ENCODE data around the gene INTS15.
"Not testable (repeated sequence)": the region's sequence is repeated elsewhere in the genome, so short reads cannot be mapped to it uniquely, and the experiment has no call there.

Gene INTS15

GRCh38 chr7:6619961-6620360 lies 30.1 kb downstream of the INTS15 start:
- DNase-seq, result no peak

GRCh38 chr7:6621195-6622133 lies 31.6 kb downstream of the INTS15 start:
- no peak for DNase-seq

- DNase-seq, result no peak
These were observed 32.4 kb downstream of the INTS15 start for GRCh38 chr7:6622134-6622710.

GRCh38 chr7:6623589-6624245 lies 33.9 kb downstream of the INTS15 start:
- DNase-seq, result no peak

GRCh38 chr7:6624246-6624611 lies 34.4 kb downstream of the INTS15 start:
- no peak for DNase-seq

- DNase-seq, result no peak
These were observed 38.2 kb downstream of the INTS15 start for GRCh38 chr7:6628045-6628444.

- DNase-seq, result no peak
These were observed 40.4 kb downstream of the INTS15 start for GRCh38 chr7:6630007-6630849.

- no peak for DNase-seq
These were observed 41.8 kb downstream of the INTS15 start for GRCh38 chr7:6631605-6632004.

GRCh38 chr7:6634021-6634420 lies 44.2 kb downstream of the INTS15 start:
- DNase-seq, result no peak

GRCh38 chr7:6634971-6635370 lies 45.1 kb downstream of the INTS15 start:
- DNase-seq, result not testable (repeated sequence)

- DNase-seq, result peak; percentile 50
These were observed 47.1 kb downstream of the INTS15 start, which contains the start of gene ZNF316 for GRCh38 chr7:6636741-6637543. Gene ZNF316, plus strand, starts transcription at chr7:6637318. Its CDS starts 5,092 bp downstream, at chr7:6642410.

GRCh38 chr7:6637544-6638229 lies 47.9 kb downstream of the INTS15 start:
- DNase-seq, result no peak

GRCh38 chr7:6639032-6639431 lies 49.2 kb downstream of the INTS15 start:
- no peak for DNase-seq

GRCh38 chr7:6639627-6640026 lies 49.8 kb downstream of the INTS15 start:
- no peak for DNase-seq

GRCh38 chr7:6640246-6640721 lies 50.5 kb downstream of the INTS15 start:
- DNase-seq, result peak; percentile 42

- no peak for DNase-seq
These were observed 51.6 kb downstream of the INTS15 start for GRCh38 chr7:6641305-6642035.

- DNase-seq, result no peak
These were observed 52.5 kb downstream of the INTS15 start for GRCh38 chr7:6642239-6642839.

GRCh38 chr7:6642861-6643640 lies 53.2 kb downstream of the INTS15 start:
- DNase-seq, result no peak
